CD14-positive monocyte (primary cell): ENCODE measurements around the gene IL4R. TPM values are rescaled to one million over a fixed set of nuclear protein-coding genes. Genes with fewer than 3 reads are reported as not detected.

Source experiments
- DNase-seq, 3 donors: peaks; one replicate each; pipeline ENCODE4 v3.0.0-alpha.2; 2011 to 2022
- H2AFZ ChIP-seq: 2 replicates; pipeline ENCODE4 v1.6.0; 2012; ENCODE audit warnings: mild to moderate bottlenecking, low read depth, low read length, inconsistent platforms; ENCODE audit not compliant: insufficient read depth, poor library complexity, severe bottlenecking
- H3K27ac ChIP-seq, 2 donors: 1 replicate in 1 of 2; 2 replicates in 1 of 2; pipeline ENCODE4 v1.5.1; 2012 to 2013; ENCODE audit warnings: low read length in 2 of 2, control low read depth in 1 of 2, inconsistent platforms in 1 of 2, low read depth in 1 of 2, mild to moderate bottlenecking in 1 of 2
- H3K27me3 ChIP-seq, 2 donors: one replicate each; pipeline versions ENCODE4 v1.6.0 to v1.6.1; 2011 to 2013; ENCODE audit warnings: low read length in 2 of 2; ENCODE audit not compliant: control insufficient read depth in 2 of 2, insufficient read depth in 2 of 2
- H3K36me3 ChIP-seq, 2 donors: replicated peaks in 1 of 2; 1 replicate in 1 of 2; 2 replicates in 1 of 2; pipeline versions ENCODE4 v1.5.1 to v1.6.1; 2012 to 2013; ENCODE audit warnings: low read length in 2 of 2, control low read depth in 1 of 2, inconsistent platforms in 1 of 2, mild to moderate bottlenecking in 1 of 2; ENCODE audit not compliant: insufficient read depth in 2 of 2, control insufficient read depth in 1 of 2
- H3K4me1 ChIP-seq, 2 donors: 1 replicate in 1 of 2; 2 replicates in 1 of 2; pipeline versions ENCODE4 v1.5.1 to v1.6.1; 2012 to 2013; ENCODE audit warnings: low read length in 2 of 2, control low read depth in 1 of 2, inconsistent platforms in 1 of 2, mild to moderate bottlenecking in 1 of 2, moderate library complexity in 1 of 2; ENCODE audit not compliant: insufficient read depth in 2 of 2, control insufficient read depth in 1 of 2
- H3K4me2 ChIP-seq: replicated peaks from 2 replicates; pipeline ENCODE3; 2012; ENCODE audit warnings: low read length, moderate library complexity, mild to moderate bottlenecking; ENCODE audit not compliant: poor library complexity, severe bottlenecking; ENCODE audit errors: extremely low read depth
- H3K4me3 ChIP-seq, 3 experiments: fragments of 200-600 bp in 1 of 3; sonication (generic) in 1 of 3; replicated peaks in 1 of 3; 1 replicate in 2 of 3; 2 replicates in 1 of 3; pipeline ENCODE4 v1.5.1; 2011 to 2013; ENCODE audit warnings: low read length in 3 of 3, mild to moderate bottlenecking in 3 of 3, control low read depth in 2 of 3, low read depth in 2 of 3, inconsistent platforms in 1 of 3, moderate library complexity in 1 of 3
- H3K79me2 ChIP-seq: 2 replicates; pipeline ENCODE4 v1.6.0; 2012; ENCODE audit warnings: mild to moderate bottlenecking, control low read depth, inconsistent platforms, low read length, moderate library complexity; ENCODE audit not compliant: insufficient read depth
- H3K9ac ChIP-seq: 2 replicates; pipeline ENCODE4 v1.6.0; 2017; ENCODE audit warnings: low read length, mild to moderate bottlenecking; ENCODE audit not compliant: insufficient read depth, poor library complexity, severe bottlenecking
- H3K9me3 ChIP-seq, 2 donors: replicated peaks in 1 of 2; 1 replicate in 1 of 2; 2 replicates in 1 of 2; pipeline versions ENCODE4 v1.5.1 to v1.6.1; 2012 to 2013; ENCODE audit warnings: low read length in 2 of 2, control low read depth in 1 of 2; ENCODE audit not compliant: control insufficient read depth in 1 of 2, insufficient read depth in 1 of 2
- H4K20me1 ChIP-seq: 2 replicates; pipeline ENCODE4 v1.6.0; 2012; ENCODE audit warnings: mild to moderate bottlenecking, low read length, control low read depth, moderate library complexity; ENCODE audit not compliant: insufficient read depth
- H3K27ac Mint-ChIP-seq, 7 donors: one replicate each; pipeline ENCODE4 v1.8.0; 2020; ENCODE audit warnings: mild to moderate bottlenecking in 7 of 7, mixed read lengths in 7 of 7, moderate library complexity in 6 of 7, inconsistent platforms in 2 of 7
- H3K27me3 Mint-ChIP-seq, 3 donors: one replicate each; pipeline ENCODE4 v1.8.0; 2021 to 2022; ENCODE audit warnings: low read depth in 3 of 3, mild to moderate bottlenecking in 3 of 3, mixed read lengths in 3 of 3, moderate library complexity in 3 of 3, inconsistent platforms in 1 of 3
- H3K36me3 Mint-ChIP-seq, 2 donors: one replicate each; pipeline ENCODE4 v1.8.0; 2020; ENCODE audit warnings: mixed read lengths in 2 of 2, inconsistent platforms in 1 of 2, mild to moderate bottlenecking in 1 of 2
- H3K4me1 Mint-ChIP-seq: one replicate; pipeline ENCODE4 v1.8.0; 2020; ENCODE audit warnings: mild to moderate bottlenecking, mixed read lengths
- H3K4me3 Mint-ChIP-seq, 2 donors: one replicate each; pipeline ENCODE4 v1.8.0; 2020; ENCODE audit warnings: mild to moderate bottlenecking in 2 of 2, mixed read lengths in 2 of 2, moderate library complexity in 1 of 2
- H3K9me3 Mint-ChIP-seq, 7 donors: one replicate each; pipeline ENCODE4 v1.8.0; 2020 to 2022; ENCODE audit warnings: mixed read lengths in 7 of 7, mild to moderate bottlenecking in 6 of 7, moderate library complexity in 6 of 7, inconsistent platforms in 2 of 7
- WGBS: methylation state at CpG from one replicate; pipeline ENCODE4 v1.1.5; 2013; ENCODE audit warnings: missing lambda C conversion rate; ENCODE audit not compliant: insufficient coverage; 5-methylcytosine and 5-hydroxymethylcytosine counted together
- intact Hi-C, 2 donors: fragments of 100-400 bp; cut with micrococcal nuclease; formaldehyde crosslinking; loops; one replicate each; pipeline versions ENCODE4 v1.15.0 to v1.15.1; 2023
- polyA plus RNA-seq, 3 donors: library from polyadenylated mRNA; depleted of rRNA in 1 of 3; unstranded in 2 of 3; stranded (reverse) in 1 of 3; fragments of 300-500 nt in 2 of 3; fragments of >200 nt in 1 of 3; fragmentation: Illumina TruSeq in 2 of 3; gene quantifications; 1 replicate in 2 of 3; 2 replicates in 1 of 3; pipeline ENCODE4 v1.2.3, GENCODE V29; 2012 to 2021
- TF ChIP-seq, protein P1 (sequence below): fragments of 200-600 bp; IDR thresholded peaks from one replicate; pipeline ENCODE4 v1.8.0; 2022; ENCODE audit warnings: antibody characterized with exemption, mild to moderate bottlenecking

IL4R gene
- polyA plus RNA-seq, 3 donors: 25.1 to 80.4 (median 35.6) TPM

DNA sequence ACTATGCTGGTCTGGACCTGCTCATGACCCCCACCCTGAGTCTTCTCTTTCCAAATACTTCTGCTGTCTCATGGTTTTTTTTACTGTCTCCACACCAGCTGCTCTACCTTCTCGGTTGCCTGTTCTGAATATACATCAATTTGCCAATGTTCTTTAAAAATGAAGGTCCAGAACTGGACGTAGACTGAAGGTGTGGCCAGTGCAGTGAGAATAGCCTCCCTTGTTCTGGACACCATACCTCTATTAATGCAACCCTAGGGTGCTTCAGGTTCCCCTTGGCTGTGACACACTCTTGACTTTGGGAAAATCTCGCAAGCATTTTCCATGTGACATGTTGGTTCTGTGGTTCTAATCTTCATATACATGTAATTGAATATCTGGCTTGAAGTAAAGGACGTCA, 72.9 kb downstream of the IL4R start:
- intact Hi-C loops: no loop called here
- peaks cover 0 to 2% of the 10 kb centered on the region in 2 donors for H3K36me3 Mint-ChIP-seq
- H3K4me3 Mint-ChIP-seq: no peak overlapping the region
- DNase-seq: no peak
- Histone ChIP-seq H3K27ac (no peak overlapping the region), H3K79me2 (no peaks in the 10 kb centered on the region), H4K20me1 (no peaks in the 10 kb centered on the region), H3K27me3 (no peaks in the 10 kb centered on the region), H3K9ac (no peak overlapping the region), H3K4me2 (no peak overlapping the region), H2AFZ (no peak overlapping the region), H3K9me3 (no peaks in the 10 kb centered on the region), H3K4me1 (peaks cover 45 to 50% of the 10 kb centered on the region in 2 donors), H3K36me3 (no peaks in the 10 kb centered on the region), H3K4me3 (no peak overlapping the region)
- peaks cover 7 to 19% (median 14%) of the 10 kb centered on the region in 7 donors for H3K9me3 Mint-ChIP-seq
- H3K27me3 Mint-ChIP-seq: peaks cover 0 to 4% (median 0%) of the 10 kb centered on the region in 3 donors
- WGBS: 100% methylated on average over 1 of the region's 4 CpGs
- H3K4me1 Mint-ChIP-seq: peaks cover 47% of the 10 kb centered on the region
- TF ChIP-seq, protein P1, sequence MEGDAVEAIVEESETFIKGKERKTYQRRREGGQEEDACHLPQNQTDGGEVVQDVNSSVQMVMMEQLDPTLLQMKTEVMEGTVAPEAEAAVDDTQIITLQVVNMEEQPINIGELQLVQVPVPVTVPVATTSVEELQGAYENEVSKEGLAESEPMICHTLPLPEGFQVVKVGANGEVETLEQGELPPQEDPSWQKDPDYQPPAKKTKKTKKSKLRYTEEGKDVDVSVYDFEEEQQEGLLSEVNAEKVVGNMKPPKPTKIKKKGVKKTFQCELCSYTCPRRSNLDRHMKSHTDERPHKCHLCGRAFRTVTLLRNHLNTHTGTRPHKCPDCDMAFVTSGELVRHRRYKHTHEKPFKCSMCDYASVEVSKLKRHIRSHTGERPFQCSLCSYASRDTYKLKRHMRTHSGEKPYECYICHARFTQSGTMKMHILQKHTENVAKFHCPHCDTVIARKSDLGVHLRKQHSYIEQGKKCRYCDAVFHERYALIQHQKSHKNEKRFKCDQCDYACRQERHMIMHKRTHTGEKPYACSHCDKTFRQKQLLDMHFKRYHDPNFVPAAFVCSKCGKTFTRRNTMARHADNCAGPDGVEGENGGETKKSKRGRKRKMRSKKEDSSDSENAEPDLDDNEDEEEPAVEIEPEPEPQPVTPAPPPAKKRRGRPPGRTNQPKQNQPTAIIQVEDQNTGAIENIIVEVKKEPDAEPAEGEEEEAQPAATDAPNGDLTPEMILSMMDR: no peak
- no peak overlapping the region for H3K27ac Mint-ChIP-seq

DNA sequence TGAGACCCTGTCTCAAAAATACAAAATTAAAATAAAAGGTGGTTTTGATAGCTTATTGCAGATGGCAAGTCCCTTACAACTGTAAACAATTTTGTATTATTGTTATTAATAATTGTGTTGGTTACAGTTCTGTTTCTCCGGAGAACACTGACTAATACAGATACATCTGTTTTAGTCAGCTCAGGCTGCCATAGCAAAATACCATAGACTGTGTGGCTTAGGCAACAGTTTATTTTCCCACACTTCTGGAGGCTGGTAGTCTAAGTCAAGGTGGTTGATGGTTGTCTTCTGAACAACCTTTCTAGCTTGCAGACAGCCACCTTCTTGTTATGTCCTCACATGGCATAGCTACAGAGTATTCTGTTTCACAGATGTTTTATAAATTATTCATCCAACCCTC, 74.0 kb downstream of the IL4R start:
- H3K4me3 ChIP-seq: no peak overlapping the region
- Mint-ChIP-seq H3K27ac (no peak overlapping the region), H3K36me3 (peaks cover 0 to 6% of the 10 kb centered on the region in 2 donors), H3K9me3 (peaks cover 13 to 22% (median 19%) of the 10 kb centered on the region in 7 donors), H3K27me3 (peaks cover 0 to 4% (median 0%) of the 10 kb centered on the region in 3 donors), H3K4me1 (peaks cover 37% of the 10 kb centered on the region), H3K4me3 (no peak overlapping the region)
- no peaks in the 10 kb centered on the region for H3K27me3 ChIP-seq
- no peak for DNase-seq
- H3K36me3 ChIP-seq: no peaks in the 10 kb centered on the region
- no peak overlapping the region for H3K4me2 ChIP-seq
- peaks cover 44 to 50% of the 10 kb centered on the region in 2 donors for H3K4me1 ChIP-seq
- WGBS: no CpG with 5 or more reads among the region's 1 CpG
- H3K9me3 ChIP-seq: peaks cover 0 to 3% of the 10 kb centered on the region in 2 donors
- TF ChIP-seq, protein P1: no peak
- no peak overlapping the region for H3K27ac ChIP-seq
- H3K9ac ChIP-seq: no peak overlapping the region
- H4K20me1 ChIP-seq: no peaks in the 10 kb centered on the region
- intact Hi-C loops: no loop called here
- no peaks in the 10 kb centered on the region for H3K79me2 ChIP-seq
- no peak overlapping the region for H2AFZ ChIP-seq
